Subcutaneous abdominal adipose tissue (tissue), 5 donors: ENCODE measurements around the gene ZSWIM6.

Source experiments
- H3K27ac ChIP-seq: one replicate; pipeline ENCODE4 v1.7.0; 2013; ENCODE audit warnings: low read depth, mild to moderate bottlenecking, inconsistent platforms, low read length, moderate library complexity
- H3K27me3 ChIP-seq, 5 donors: one replicate each; pipeline ENCODE4 v1.7.0; 2013; ENCODE audit warnings: low read length in 5 of 5, inconsistent platforms in 1 of 5; ENCODE audit not compliant: control insufficient read depth in 5 of 5, insufficient read depth in 4 of 5
- H3K36me3 ChIP-seq, 5 donors: one replicate each; pipeline ENCODE4 v1.7.0; 2013; ENCODE audit warnings: low read length in 5 of 5; ENCODE audit not compliant: control insufficient read depth in 5 of 5, insufficient read depth in 5 of 5
- H3K4me1 ChIP-seq, 5 donors: one replicate each; pipeline ENCODE4 v1.7.0; 2013; ENCODE audit warnings: low read length in 5 of 5, mild to moderate bottlenecking in 3 of 5, moderate library complexity in 1 of 5; ENCODE audit not compliant: control insufficient read depth in 5 of 5, insufficient read depth in 5 of 5
- H3K4me3 ChIP-seq, 5 donors: one replicate each; pipeline ENCODE4 v1.7.0; 2013; ENCODE audit warnings: low read length in 5 of 5, low read depth in 1 of 5
- H3K9ac ChIP-seq, 5 donors: one replicate each; pipeline ENCODE4 v1.7.0; 2013; ENCODE audit warnings: low read length in 5 of 5, mild to moderate bottlenecking in 4 of 5, moderate library complexity in 3 of 5
- H3K9me3 ChIP-seq, 5 donors: one replicate each; pipeline ENCODE4 v1.7.0; 2013; ENCODE audit warnings: low read length in 5 of 5; ENCODE audit not compliant: control insufficient read depth in 5 of 5
- donor health status: healthy.
- donor health status: healthy.
- donor health status: healthy.
- donor health status: healthy.
- donor health status: healthy.

The ZSWIM6 gene

GRCh38 chr5:61386045-61386800 lies 54.2 kb downstream of the ZSWIM6 start:
- no peaks in the 10 kb centered on the region for H3K9me3 ChIP-seq
- H3K27ac ChIP-seq: no peak overlapping the region
- no peak overlapping the region for H3K9ac ChIP-seq
- H3K36me3 ChIP-seq: peaks cover 0 to 3% (median 0%) of the 10 kb centered on the region in 5 donors
- H3K4me1 ChIP-seq: peaks cover 0 to 6% (median 0%) of the 10 kb centered on the region in 5 donors
- H3K4me3 ChIP-seq: no peak overlapping the region
- H3K27me3 ChIP-seq: no peaks in the 10 kb centered on the region

- Histone ChIP-seq H3K36me3 (peaks cover 0 to 8% (median 0%) of the 10 kb centered on the region in 5 donors), H3K9ac (no peak overlapping the region), H3K9me3 (no peaks in the 10 kb centered on the region), H3K27ac (no peak overlapping the region), H3K4me3 (no peak overlapping the region), H3K4me1 (peaks cover 0 to 6% (median 4%) of the 10 kb centered on the region in 5 donors), H3K27me3 (no peaks in the 10 kb centered on the region)
Observed at GRCh38 chr5:61389609-61390008, 57.6 kb downstream of the ZSWIM6 start.

DNA sequence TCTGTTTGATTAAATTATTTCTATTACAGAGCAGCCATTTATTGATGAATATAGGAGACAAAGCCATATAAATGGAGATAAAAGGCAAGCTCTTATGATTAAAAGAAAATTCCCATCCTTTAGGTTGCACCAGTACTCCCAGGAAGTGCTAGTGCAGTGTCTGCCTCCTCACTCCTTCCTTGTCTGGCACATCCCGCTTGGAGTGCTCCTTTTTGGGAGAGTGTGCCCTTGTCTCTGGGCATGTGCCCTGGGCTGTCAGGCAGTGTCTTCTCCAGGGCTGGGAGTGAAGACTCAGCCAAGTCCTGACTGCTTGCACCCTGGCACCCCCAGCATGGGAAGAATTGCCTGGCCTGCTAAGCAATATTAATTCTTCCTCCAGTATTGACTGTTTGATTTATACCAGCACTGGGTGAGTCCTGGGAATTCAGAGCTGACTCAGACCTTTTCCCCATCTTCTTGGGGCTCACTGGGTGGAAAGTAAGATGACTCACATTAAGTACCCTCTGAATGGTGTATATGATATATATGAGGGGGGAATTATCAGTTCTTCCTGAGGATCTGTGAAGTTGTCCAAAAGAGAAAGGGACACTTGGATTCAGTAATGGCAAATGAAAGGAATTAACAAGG lies 62.1 kb downstream of the ZSWIM6 start:
- Histone ChIP-seq H3K4me1 (peaks cover 0 to 7% (median 3%) of the 10 kb centered on the region in 5 donors), H3K27ac (no peak overlapping the region), H3K36me3 (peaks cover 0 to 8% (median 0%) of the 10 kb centered on the region in 5 donors), H3K27me3 (no peaks in the 10 kb centered on the region), H3K9me3 (no peaks in the 10 kb centered on the region), H3K4me3 (no peak overlapping the region), H3K9ac (no peak overlapping the region)

DNA sequence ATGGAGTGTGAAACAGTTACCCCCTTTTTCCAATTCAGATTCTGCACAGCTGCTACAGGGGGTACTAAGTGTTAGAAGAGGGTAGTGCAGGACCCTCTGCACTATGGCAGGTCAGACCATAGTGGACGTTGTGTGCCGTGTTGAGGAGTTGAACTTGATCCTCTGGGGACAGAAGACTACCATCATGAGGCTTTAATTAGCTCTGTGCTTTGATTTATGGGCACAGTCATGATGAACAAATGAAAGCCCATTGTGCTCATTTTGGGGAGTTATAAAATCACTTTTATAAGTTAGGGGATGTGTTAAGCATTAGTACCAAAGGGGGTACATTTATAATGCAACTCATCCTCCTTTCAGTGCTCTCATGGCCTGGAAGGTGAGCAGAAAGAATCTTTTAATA lies 62.7 kb downstream of the ZSWIM6 start:
- Histone ChIP-seq H3K4me1 (peaks cover 0 to 7% (median 3%) of the 10 kb centered on the region in 5 donors), H3K9ac (no peak overlapping the region), H3K27ac (no peak overlapping the region), H3K9me3 (no peaks in the 10 kb centered on the region), H3K4me3 (no peak overlapping the region), H3K27me3 (no peaks in the 10 kb centered on the region), H3K36me3 (peaks cover 0 to 8% (median 0%) of the 10 kb centered on the region in 5 donors)

- Histone ChIP-seq H3K36me3 (no peaks in the 10 kb centered on the region), H3K4me1 (peaks cover 0 to 9% (median 4%) of the 10 kb centered on the region in 5 donors), H3K27ac (no peak overlapping the region), H3K27me3 (no peaks in the 10 kb centered on the region), H3K9ac (no peak overlapping the region), H3K9me3 (no peaks in the 10 kb centered on the region), H3K4me3 (no peak overlapping the region)
Observed at GRCh38 chr5:61397238-61397637, 65.2 kb downstream of the ZSWIM6 start.

DNA sequence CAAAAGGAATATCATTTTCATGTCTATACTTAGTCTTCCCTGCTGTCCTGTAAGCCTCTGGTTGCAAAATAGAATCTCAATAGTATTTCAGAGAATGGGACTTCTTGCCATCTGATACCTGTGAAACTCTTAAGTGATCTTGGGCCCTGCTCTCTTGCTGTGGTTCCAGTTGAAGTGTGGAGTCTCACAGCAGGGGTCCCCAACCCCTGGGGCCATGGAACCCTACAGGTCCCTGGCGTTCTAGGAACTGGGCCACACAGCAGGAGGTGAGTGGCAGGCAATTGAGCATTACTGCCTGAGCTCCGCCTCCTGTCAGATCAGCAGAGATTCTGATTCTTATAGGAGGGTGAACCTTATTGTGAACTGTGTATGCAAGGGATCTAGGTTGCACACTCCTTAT lies 65.9 kb downstream of the ZSWIM6 start:
- H3K4me1 ChIP-seq: peaks cover 0 to 14% (median 9%) of the 10 kb centered on the region in 5 donors
- no peaks in the 10 kb centered on the region for H3K36me3 ChIP-seq
- no peak overlapping the region for H3K9ac ChIP-seq
- no peak overlapping the region for H3K27ac ChIP-seq
- H3K27me3 ChIP-seq: no peaks in the 10 kb centered on the region
- H3K9me3 ChIP-seq: no peaks in the 10 kb centered on the region
- no peak overlapping the region for H3K4me3 ChIP-seq

DNA sequence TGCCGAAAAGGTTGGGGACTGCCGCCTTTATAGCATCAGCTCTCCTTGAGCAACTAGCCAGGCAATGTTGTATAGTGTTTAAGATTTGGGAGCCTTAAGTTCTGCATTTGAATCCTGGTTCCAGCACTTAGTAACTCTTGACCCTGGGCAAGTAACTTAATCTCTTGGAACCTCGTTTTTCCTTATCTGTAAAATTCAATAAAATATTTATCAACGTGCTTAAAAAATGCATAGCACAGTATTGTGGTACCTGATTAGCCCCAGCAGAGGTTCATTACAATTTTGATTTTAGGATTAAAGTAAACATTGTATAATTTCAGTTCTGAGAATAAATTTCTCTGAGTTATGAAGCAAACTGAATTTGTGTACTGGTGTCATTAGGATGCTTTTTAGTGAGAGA lies 66.4 kb downstream of the ZSWIM6 start:
- Histone ChIP-seq H3K9me3 (no peaks in the 10 kb centered on the region), H3K36me3 (no peaks in the 10 kb centered on the region), H3K27ac (no peak overlapping the region), H3K4me1 (peaks cover 0 to 19% (median 14%) of the 10 kb centered on the region in 5 donors), H3K27me3 (no peaks in the 10 kb centered on the region), H3K4me3 (no peak overlapping the region), H3K9ac (no peak overlapping the region)

GRCh38 chr5:61399679-61400078 lies 67.6 kb downstream of the ZSWIM6 start:
- no peak overlapping the region for H3K27ac ChIP-seq
- no peaks in the 10 kb centered on the region for H3K27me3 ChIP-seq
- H3K4me1 ChIP-seq: peaks cover 0 to 20% (median 11%) of the 10 kb centered on the region in 5 donors
- H3K9me3 ChIP-seq: no peaks in the 10 kb centered on the region
- H3K4me3 ChIP-seq: no peak overlapping the region
- H3K9ac ChIP-seq: no peak overlapping the region
- no peaks in the 10 kb centered on the region for H3K36me3 ChIP-seq

DNA sequence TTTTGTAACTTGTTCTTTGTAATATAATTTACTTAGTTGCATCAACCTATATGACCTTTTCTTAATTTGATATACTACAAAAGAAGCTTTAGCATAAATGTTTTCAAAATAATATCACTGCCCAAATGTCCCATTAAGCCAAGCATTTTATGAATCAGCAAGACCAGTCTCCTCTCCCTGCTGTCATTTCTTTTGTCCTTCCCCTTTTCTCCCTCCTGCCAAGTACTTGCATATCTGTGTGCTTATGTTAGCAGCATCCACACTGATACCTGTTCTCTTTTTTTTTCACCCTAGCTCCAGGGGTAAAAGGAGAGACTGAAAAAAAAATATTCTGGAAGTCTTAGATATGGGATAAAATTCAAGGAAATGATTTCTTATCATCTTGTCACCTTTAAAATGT lies 69.7 kb downstream of the ZSWIM6 start:
- Histone ChIP-seq H3K27ac (no peak overlapping the region), H3K4me1 (peaks cover 0 to 20% (median 11%) of the 10 kb centered on the region in 5 donors), H3K36me3 (no peaks in the 10 kb centered on the region), H3K9me3 (no peaks in the 10 kb centered on the region), H3K9ac (no peak overlapping the region), H3K27me3 (no peaks in the 10 kb centered on the region), H3K4me3 (no peak overlapping the region)

- H3K27ac ChIP-seq: no peak overlapping the region
- H3K27me3 ChIP-seq: no peaks in the 10 kb centered on the region
- H3K4me3 ChIP-seq: no peak overlapping the region
- peaks cover 0 to 20% (median 11%) of the 10 kb centered on the region in 5 donors for H3K4me1 ChIP-seq
- H3K36me3 ChIP-seq: no peaks in the 10 kb centered on the region
- H3K9ac ChIP-seq: no peak overlapping the region
- H3K9me3 ChIP-seq: no peaks in the 10 kb centered on the region
Observed at GRCh38 chr5:61402244-61402823, 70.3 kb downstream of the ZSWIM6 start.
